HepG2 (cell line): Measurements from ENCODE around the gene OVOL3. TPM values are rescaled to one million over a fixed set of nuclear protein-coding genes. Genes with fewer than 3 reads are reported as not detected.

ENCODE experiments used
- CHD2 ChIP-seq: IDR thresholded peaks from 2 replicates; pipeline ENCODE4 v1.6.1; 2011; ENCODE audit warnings: low read depth, low read length, improper control_type of control experiment
- HNRNPUL1 ChIP-seq: fragments of 200-400 bp; formaldehyde crosslinking; IDR thresholded peaks from 2 replicates; pipeline ENCODE4 v1.6.1; 2017; ENCODE audit warnings: low read depth, mild to moderate bottlenecking, low read length, moderate library complexity
- KLF11 ChIP-seq: IDR thresholded peaks from 2 replicates; pipeline ENCODE4 v1.6.1; 2016; ENCODE audit warnings: missing compliant biosample characterization
- KLF9 ChIP-seq: IDR thresholded peaks from 2 replicates; pipeline ENCODE4 v1.6.1; 2016; ENCODE audit warnings: low read depth
- MXD1 ChIP-seq: sonication (generic); formaldehyde crosslinking; IDR thresholded peaks from 2 replicates; pipeline ENCODE4 v1.4.0; 2020; ENCODE audit warnings: mild to moderate bottlenecking, missing genetic modification reagents
- RXRA ChIP-seq: sonication (generic); formaldehyde crosslinking; IDR thresholded peaks from 2 replicates; pipeline ENCODE4 v1.5.1; 2020; ENCODE audit warnings: missing genetic modification reagents
- SALL2 ChIP-seq: sonication (generic); formaldehyde crosslinking; IDR thresholded peaks from 2 replicates; pipeline ENCODE4 v1.8.1; 2023; ENCODE audit warnings: mild to moderate bottlenecking, missing genetic modification reagents, inconsistent platforms
- SRY ChIP-seq: sonication (generic); formaldehyde crosslinking; IDR thresholded peaks from 2 replicates; pipeline ENCODE4 v1.8.0; 2022; ENCODE audit warnings: mild to moderate bottlenecking, missing genetic modification reagents
- ZNF557 ChIP-seq: sonication (generic); formaldehyde crosslinking; IDR thresholded peaks from 2 replicates; pipeline ENCODE4 v1.4.0; 2020; ENCODE audit warnings: missing genetic modification reagents
- polyA plus RNA-seq, 8 experiments: library from polyadenylated mRNA; depleted of rRNA in 3 of 8; stranded (reverse) in 7 of 8; unstranded in 1 of 8; fragments of >200 nt; fragmentation: Illumina TruSeq in 4 of 8; extraction: Trizol in 4 of 8; gene quantifications; 2 replicates each; pipeline versions ENCODE4 v1.2.1 to v1.2.3, GENCODE V29; 2011 to 2016; ENCODE audit warnings: low read depth in 4 of 8, missing spikeins in 1 of 8, mixed read lengths in 1 of 8; ENCODE audit not compliant: insufficient read depth in 1 of 8
- total RNA-seq, 5 experiments: library from RNA; depleted of rRNA; stranded (reverse); fragments of >200 nt; fragmentation: Illumina TruSeq; extraction: Trizol; gene quantifications; 2 replicates each; pipeline ENCODE4 v1.2.3, GENCODE V29; 2016; ENCODE audit warnings: low read depth in 1 of 5
- TF ChIP-seq, protein P1 (sequence below): sonication (generic); formaldehyde crosslinking; IDR thresholded peaks from 2 replicates; pipeline ENCODE4 v1.4.0; 2020; ENCODE audit warnings: missing genetic modification reagents
- TF ChIP-seq, protein P2 (sequence below): sonication (generic); formaldehyde crosslinking; IDR thresholded peaks from 2 replicates; pipeline ENCODE4 v1.4.0; 2020; ENCODE audit warnings: missing genetic modification reagents, borderline replicate concordance
- TF ChIP-seq, protein P3 (sequence below): sonication (generic); formaldehyde crosslinking; IDR thresholded peaks from 2 replicates; pipeline ENCODE4 v1.8.0; 2022; ENCODE audit warnings: missing genetic modification reagents, mild to moderate bottlenecking, borderline replicate concordance
- TF ChIP-seq, protein P4 (sequence below): sonication (generic); formaldehyde crosslinking; conservative IDR thresholded peaks from 2 replicates; pipeline ENCODE4 v1.4.0; 2020; ENCODE audit warnings: missing genetic modification reagents

OVOL3 gene
- total and polyA plus RNA-seq, 2 of the 13 experiments (the other 11 are each of a cell fraction or from before 2014, with no cell fraction given) = not detected

- TF ChIP-seq, protein P1, sequence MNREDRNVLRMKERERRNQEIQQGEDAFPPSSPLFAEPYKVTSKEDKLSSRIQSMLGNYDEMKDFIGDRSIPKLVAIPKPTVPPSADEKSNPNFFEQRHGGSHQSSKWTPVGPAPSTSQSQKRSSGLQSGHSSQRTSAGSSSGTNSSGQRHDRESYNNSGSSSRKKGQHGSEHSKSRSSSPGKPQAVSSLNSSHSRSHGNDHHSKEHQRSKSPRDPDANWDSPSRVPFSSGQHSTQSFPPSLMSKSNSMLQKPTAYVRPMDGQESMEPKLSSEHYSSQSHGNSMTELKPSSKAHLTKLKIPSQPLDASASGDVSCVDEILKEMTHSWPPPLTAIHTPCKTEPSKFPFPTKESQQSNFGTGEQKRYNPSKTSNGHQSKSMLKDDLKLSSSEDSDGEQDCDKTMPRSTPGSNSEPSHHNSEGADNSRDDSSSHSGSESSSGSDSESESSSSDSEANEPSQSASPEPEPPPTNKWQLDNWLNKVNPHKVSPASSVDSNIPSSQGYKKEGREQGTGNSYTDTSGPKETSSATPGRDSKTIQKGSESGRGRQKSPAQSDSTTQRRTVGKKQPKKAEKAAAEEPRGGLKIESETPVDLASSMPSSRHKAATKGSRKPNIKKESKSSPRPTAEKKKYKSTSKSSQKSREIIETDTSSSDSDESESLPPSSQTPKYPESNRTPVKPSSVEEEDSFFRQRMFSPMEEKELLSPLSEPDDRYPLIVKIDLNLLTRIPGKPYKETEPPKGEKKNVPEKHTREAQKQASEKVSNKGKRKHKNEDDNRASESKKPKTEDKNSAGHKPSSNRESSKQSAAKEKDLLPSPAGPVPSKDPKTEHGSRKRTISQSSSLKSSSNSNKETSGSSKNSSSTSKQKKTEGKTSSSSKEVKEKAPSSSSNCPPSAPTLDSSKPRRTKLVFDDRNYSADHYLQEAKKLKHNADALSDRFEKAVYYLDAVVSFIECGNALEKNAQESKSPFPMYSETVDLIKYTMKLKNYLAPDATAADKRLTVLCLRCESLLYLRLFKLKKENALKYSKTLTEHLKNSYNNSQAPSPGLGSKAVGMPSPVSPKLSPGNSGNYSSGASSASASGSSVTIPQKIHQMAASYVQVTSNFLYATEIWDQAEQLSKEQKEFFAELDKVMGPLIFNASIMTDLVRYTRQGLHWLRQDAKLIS (CRISPR knock-in tag) = no peak
- TF ChIP-seq, protein P2, sequence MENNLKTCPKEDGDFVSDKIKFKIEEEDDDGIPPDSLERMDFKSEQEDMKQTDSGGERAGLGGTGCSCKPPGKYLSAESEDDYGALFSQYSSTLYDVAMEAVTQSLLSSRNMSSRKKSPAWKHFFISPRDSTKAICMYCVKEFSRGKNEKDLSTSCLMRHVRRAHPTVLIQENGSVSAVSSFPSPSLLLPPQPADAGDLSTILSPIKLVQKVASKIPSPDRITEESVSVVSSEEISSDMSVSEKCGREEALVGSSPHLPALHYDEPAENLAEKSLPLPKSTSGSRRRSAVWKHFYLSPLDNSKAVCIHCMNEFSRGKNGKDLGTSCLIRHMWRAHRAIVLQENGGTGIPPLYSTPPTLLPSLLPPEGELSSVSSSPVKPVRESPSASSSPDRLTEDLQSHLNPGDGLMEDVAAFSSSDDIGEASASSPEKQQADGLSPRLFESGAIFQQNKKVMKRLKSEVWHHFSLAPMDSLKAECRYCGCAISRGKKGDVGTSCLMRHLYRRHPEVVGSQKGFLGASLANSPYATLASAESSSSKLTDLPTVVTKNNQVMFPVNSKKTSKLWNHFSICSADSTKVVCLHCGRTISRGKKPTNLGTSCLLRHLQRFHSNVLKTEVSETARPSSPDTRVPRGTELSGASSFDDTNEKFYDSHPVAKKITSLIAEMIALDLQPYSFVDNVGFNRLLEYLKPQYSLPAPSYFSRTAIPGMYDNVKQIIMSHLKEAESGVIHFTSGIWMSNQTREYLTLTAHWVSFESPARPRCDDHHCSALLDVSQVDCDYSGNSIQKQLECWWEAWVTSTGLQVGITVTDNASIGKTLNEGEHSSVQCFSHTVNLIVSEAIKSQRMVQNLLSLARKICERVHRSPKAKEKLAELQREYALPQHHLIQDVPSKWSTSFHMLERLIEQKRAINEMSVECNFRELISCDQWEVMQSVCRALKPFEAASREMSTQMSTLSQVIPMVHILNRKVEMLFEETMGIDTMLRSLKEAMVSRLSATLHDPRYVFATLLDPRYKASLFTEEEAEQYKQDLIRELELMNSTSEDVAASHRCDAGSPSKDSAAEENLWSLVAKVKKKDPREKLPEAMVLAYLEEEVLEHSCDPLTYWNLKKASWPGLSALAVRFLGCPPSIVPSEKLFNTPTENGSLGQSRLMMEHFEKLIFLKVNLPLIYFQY (CRISPR knock-in tag) = no peak
- TF ChIP-seq SALL2 (CRISPR knock-in tag) = no peak
- TF ChIP-seq ZNF557 = no peak
- no peak for TF ChIP-seq CHD2
- no peak for TF ChIP-seq MXD1 (CRISPR knock-in tag)
- TF ChIP-seq SRY (CRISPR knock-in tag) = no peak
- no peak for TF ChIP-seq HNRNPUL1
- no peak for TF ChIP-seq KLF11
- TF ChIP-seq, protein P3, sequence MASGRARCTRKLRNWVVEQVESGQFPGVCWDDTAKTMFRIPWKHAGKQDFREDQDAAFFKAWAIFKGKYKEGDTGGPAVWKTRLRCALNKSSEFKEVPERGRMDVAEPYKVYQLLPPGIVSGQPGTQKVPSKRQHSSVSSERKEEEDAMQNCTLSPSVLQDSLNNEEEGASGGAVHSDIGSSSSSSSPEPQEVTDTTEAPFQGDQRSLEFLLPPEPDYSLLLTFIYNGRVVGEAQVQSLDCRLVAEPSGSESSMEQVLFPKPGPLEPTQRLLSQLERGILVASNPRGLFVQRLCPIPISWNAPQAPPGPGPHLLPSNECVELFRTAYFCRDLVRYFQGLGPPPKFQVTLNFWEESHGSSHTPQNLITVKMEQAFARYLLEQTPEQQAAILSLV = no peak
- TF ChIP-seq KLF9 = no peak
- TF ChIP-seq RXRA (CRISPR knock-in tag) = no peak
- TF ChIP-seq, protein P4, sequence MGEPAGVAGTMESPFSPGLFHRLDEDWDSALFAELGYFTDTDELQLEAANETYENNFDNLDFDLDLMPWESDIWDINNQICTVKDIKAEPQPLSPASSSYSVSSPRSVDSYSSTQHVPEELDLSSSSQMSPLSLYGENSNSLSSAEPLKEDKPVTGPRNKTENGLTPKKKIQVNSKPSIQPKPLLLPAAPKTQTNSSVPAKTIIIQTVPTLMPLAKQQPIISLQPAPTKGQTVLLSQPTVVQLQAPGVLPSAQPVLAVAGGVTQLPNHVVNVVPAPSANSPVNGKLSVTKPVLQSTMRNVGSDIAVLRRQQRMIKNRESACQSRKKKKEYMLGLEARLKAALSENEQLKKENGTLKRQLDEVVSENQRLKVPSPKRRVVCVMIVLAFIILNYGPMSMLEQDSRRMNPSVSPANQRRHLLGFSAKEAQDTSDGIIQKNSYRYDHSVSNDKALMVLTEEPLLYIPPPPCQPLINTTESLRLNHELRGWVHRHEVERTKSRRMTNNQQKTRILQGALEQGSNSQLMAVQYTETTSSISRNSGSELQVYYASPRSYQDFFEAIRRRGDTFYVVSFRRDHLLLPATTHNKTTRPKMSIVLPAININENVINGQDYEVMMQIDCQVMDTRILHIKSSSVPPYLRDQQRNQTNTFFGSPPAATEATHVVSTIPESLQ = no peak
Measured at GRCh38 chr19:36106991-36107390, 4.0 kb upstream of the OVOL3 start (continued).
